ENCODE data around the gene PIGK.
"Not testable (repeated sequence)": the region's sequence is repeated elsewhere in the genome, so short reads cannot be mapped to it uniquely, and the experiment has no call there.

The PIGK gene

GRCh38 chr1:77200293-77200692, 18.9 kb downstream of the PIGK start:
- no peak overlapping the region for H3K4me2 ChIP-seq (ENCODE audit: low read length)
- no peaks in the 10 kb centered on the region for H4K20me1 ChIP-seq (ENCODE audit: control insufficient read depth, insufficient read depth, low read depth, low read length)
- H3K36me3 ChIP-seq (ENCODE audit: control insufficient read depth, low read length): no peaks in the 10 kb centered on the region
- no peaks in the 10 kb centered on the region for H3F3A ChIP-seq (ENCODE audit: control insufficient read depth, insufficient read depth)
- no peaks in the 10 kb centered on the region for H3K27me3 ChIP-seq (ENCODE audit: control insufficient read depth, low read length)
- no peaks in the 10 kb centered on the region for H3K9me3 ChIP-seq (ENCODE audit: control insufficient read depth, insufficient read depth, low read length)
- no peak overlapping the region for H3K27ac ChIP-seq (ENCODE audit: low read depth, low read length)
- H3K4me1 ChIP-seq (ENCODE audit: control insufficient read depth, low read length): no peaks in the 10 kb centered on the region
- H3K9me2 ChIP-seq (replicated peaks; ENCODE audit: control insufficient read depth, low read length): no peaks in the 10 kb centered on the region
- H3K4me3 ChIP-seq (ENCODE audit: low read length): no peak overlapping the region
- TF ChIP-seq CTCF (IDR thresholded peaks at IDR 0.05; ENCODE audit: low read depth, low read length, poor library complexity, severe bottlenecking): no peak
- TF ChIP-seq EZH2phosphoT487 (IDR thresholded peaks at IDR 0.05; ENCODE audit: borderline replicate concordance, low read length): no peak
- H3K79me2 ChIP-seq (ENCODE audit: control insufficient read depth, low read length): no peaks in the 10 kb centered on the region

GRCh38 chr1:77197351-77197750, 21.9 kb downstream of the PIGK start:
- H3K9me2 ChIP-seq (replicated peaks; ENCODE audit: control insufficient read depth, low read length): no peaks in the 10 kb centered on the region
- no peaks in the 10 kb centered on the region for H3K27me3 ChIP-seq (ENCODE audit: control insufficient read depth, low read length)
- no peaks in the 10 kb centered on the region for H3K9me3 ChIP-seq (ENCODE audit: control insufficient read depth, insufficient read depth, low read length)
- no peaks in the 10 kb centered on the region for H3K79me2 ChIP-seq (ENCODE audit: control insufficient read depth, low read length)
- no peak overlapping the region for H3K4me3 ChIP-seq (ENCODE audit: low read length)
- no peaks in the 10 kb centered on the region for H3K36me3 ChIP-seq (ENCODE audit: control insufficient read depth, low read length)
- no peak overlapping the region for H3K27ac ChIP-seq (ENCODE audit: low read depth, low read length)
- TF ChIP-seq CTCF (IDR thresholded peaks at IDR 0.05; ENCODE audit: low read depth, low read length, poor library complexity, severe bottlenecking): no peak
- TF ChIP-seq EZH2phosphoT487 (IDR thresholded peaks at IDR 0.05; ENCODE audit: borderline replicate concordance, low read length): no peak
- no peaks in the 10 kb centered on the region for H4K20me1 ChIP-seq (ENCODE audit: control insufficient read depth, insufficient read depth, low read depth, low read length)
- no peaks in the 10 kb centered on the region for H3F3A ChIP-seq (ENCODE audit: control insufficient read depth, insufficient read depth)
- no peaks in the 10 kb centered on the region for H3K4me1 ChIP-seq (ENCODE audit: control insufficient read depth, low read length)
- no peak overlapping the region for H3K4me2 ChIP-seq (ENCODE audit: low read length)

GRCh38 chr1:77193951-77194350, 25.3 kb downstream of the PIGK start:
- Histone ChIP-seq H3K79me2 (ENCODE audit: control insufficient read depth, low read length) (no peaks in the 10 kb centered on the region), H3K9me3 (ENCODE audit: control insufficient read depth, insufficient read depth, low read length) (no peaks in the 10 kb centered on the region), H3F3A (ENCODE audit: control insufficient read depth, insufficient read depth) (no peaks in the 10 kb centered on the region), H3K27ac (ENCODE audit: low read depth, low read length) (no peak overlapping the region), H4K20me1 (ENCODE audit: control insufficient read depth, insufficient read depth, low read depth, low read length) (no peaks in the 10 kb centered on the region), H3K36me3 (ENCODE audit: control insufficient read depth, low read length) (no peaks in the 10 kb centered on the region), H3K4me2 (ENCODE audit: low read length) (no peak overlapping the region), H3K4me1 (ENCODE audit: control insufficient read depth, low read length) (no peaks in the 10 kb centered on the region), H3K4me3 (ENCODE audit: low read length) (no peak overlapping the region), H3K9me2 (replicated peaks; ENCODE audit: control insufficient read depth, low read length) (no peaks in the 10 kb centered on the region), H3K27me3 (ENCODE audit: control insufficient read depth, low read length) (no peaks in the 10 kb centered on the region)
- TF ChIP-seq EZH2phosphoT487 (IDR thresholded peaks at IDR 0.05; ENCODE audit: borderline replicate concordance, low read length) (no peak), CTCF (IDR thresholded peaks at IDR 0.05; ENCODE audit: low read depth, low read length, poor library complexity, severe bottlenecking) (no peak)

GRCh38 chr1:77188770-77189169, 30.5 kb downstream of the PIGK start:
- H3K27me3 ChIP-seq (ENCODE audit: control insufficient read depth, low read length): no peaks in the 10 kb centered on the region
- no peaks in the 10 kb centered on the region for H3K79me2 ChIP-seq (ENCODE audit: control insufficient read depth, low read length)
- H3K9me2 ChIP-seq (replicated peaks; ENCODE audit: control insufficient read depth, low read length): no peaks in the 10 kb centered on the region
- no peak overlapping the region for H3K27ac ChIP-seq (ENCODE audit: low read depth, low read length)
- H3K4me2 ChIP-seq (ENCODE audit: low read length): no peak overlapping the region
- H3K4me1 ChIP-seq (ENCODE audit: control insufficient read depth, low read length): no peaks in the 10 kb centered on the region
- TF ChIP-seq CTCF (IDR thresholded peaks at IDR 0.05; ENCODE audit: low read depth, low read length, poor library complexity, severe bottlenecking) (no peak), EZH2phosphoT487 (IDR thresholded peaks at IDR 0.05; ENCODE audit: borderline replicate concordance, low read length) (no peak)
- no peaks in the 10 kb centered on the region for H3F3A ChIP-seq (ENCODE audit: control insufficient read depth, insufficient read depth)
- no peaks in the 10 kb centered on the region for H4K20me1 ChIP-seq (ENCODE audit: control insufficient read depth, insufficient read depth, low read depth, low read length)
- H3K4me3 ChIP-seq (ENCODE audit: low read length): no peak overlapping the region
- no peaks in the 10 kb centered on the region for H3K36me3 ChIP-seq (ENCODE audit: control insufficient read depth, low read length)
- H3K9me3 ChIP-seq (ENCODE audit: control insufficient read depth, insufficient read depth, low read length): no peaks in the 10 kb centered on the region

GRCh38 chr1:77186907-77187306, 32.3 kb downstream of the PIGK start:
- H3K79me2 ChIP-seq (ENCODE audit: control insufficient read depth, low read length); H3K4me3 ChIP-seq (ENCODE audit: low read length); H3K27ac ChIP-seq (ENCODE audit: low read depth, low read length); H3K9me2 ChIP-seq (replicated peaks; ENCODE audit: control insufficient read depth, low read length); H4K20me1 ChIP-seq (ENCODE audit: control insufficient read depth, insufficient read depth, low read depth, low read length); H3K36me3 ChIP-seq (ENCODE audit: control insufficient read depth, low read length); H3K9me3 ChIP-seq (ENCODE audit: control insufficient read depth, insufficient read depth, low read length); H3K4me1 ChIP-seq (ENCODE audit: control insufficient read depth, low read length); H3F3A ChIP-seq (ENCODE audit: control insufficient read depth, insufficient read depth); H3K4me2 ChIP-seq (ENCODE audit: low read length); H3K27me3 ChIP-seq (ENCODE audit: control insufficient read depth, low read length): not testable (repeated sequence)
